Skeletal muscle cell (primary cell): Measurements from ENCODE around the gene C1orf50.
"Not testable (repeated sequence)": the region's sequence is repeated elsewhere in the genome, so short reads cannot be mapped to it uniquely, and the experiment has no call there.

ENCODE experiments used
- DNase-seq: peaks from one replicate; pipeline ENCODE4 v3.0.0-alpha.2; 2010; ENCODE audit warnings: low read depth
- H3K4me3 ChIP-seq: 2 replicates; pipeline ENCODE4 v1.5.1; 2011; ENCODE audit warnings: low read depth, mild to moderate bottlenecking, control low read depth, low read length, moderate library complexity

C1orf50 gene

GRCh38 chr1:42784946-42785693 is 18.1 kb downstream of the C1orf50 start, which contains the start of gene TMEM269:
TMEM269 (plus strand) TSS chr1:42784991; CDS start chr1:42789894, 4,903 bp downstream.
- DNase-seq: no peak
- peak within 1 kb of the TSS; percentile 46 for H3K4me3 ChIP-seq

GRCh38 chr1:42786097-42786496 is 19.0 kb downstream of the C1orf50 start:
- DNase-seq: no peak
- no peak overlapping the region for H3K4me3 ChIP-seq

GRCh38 chr1:42788021-42788420 is 21.0 kb downstream of the C1orf50 start:
- no peak overlapping the region for H3K4me3 ChIP-seq
- no peak for DNase-seq

DNA sequence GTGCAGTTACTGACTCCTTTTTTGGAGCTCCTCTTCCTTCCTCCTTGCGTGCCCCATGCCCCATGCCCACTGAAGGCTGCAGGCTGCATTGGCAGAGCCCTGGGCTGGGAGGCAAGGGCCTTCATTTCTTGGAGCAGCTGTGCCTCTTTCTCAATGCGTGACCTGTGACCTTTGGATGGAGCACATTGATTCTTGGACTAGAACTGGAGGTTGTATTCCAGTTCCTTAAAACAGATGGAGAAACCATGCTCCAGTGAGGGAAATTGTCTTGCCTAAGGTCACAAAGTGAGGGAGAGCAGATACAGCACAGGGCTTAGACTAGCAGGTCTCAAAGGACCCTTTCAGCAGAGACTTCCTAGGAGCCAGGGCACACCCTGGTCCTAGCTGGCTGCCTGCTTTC is 26.8 kb downstream of the C1orf50 start:
- H3K4me3 ChIP-seq: no peak overlapping the region
- no peak for DNase-seq

DNA sequence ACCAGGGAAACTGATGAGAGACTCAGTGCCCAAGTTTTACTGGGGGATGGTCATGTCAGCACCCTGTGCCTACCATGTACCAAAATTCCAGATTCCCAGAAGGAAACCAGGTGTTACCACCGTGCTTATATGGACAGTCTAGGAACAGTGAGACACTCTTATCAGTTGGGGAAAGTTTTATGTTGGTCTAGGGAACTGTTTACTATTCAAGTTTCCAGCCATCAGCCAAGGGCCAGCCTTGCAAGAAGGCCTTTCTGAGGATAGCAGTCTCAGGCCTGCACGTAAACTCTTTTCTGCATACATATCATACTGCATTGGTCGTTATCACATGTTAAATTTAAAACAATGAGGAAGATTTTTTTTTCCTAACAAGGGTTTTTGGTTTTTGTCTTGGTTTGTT is 30.4 kb downstream of the C1orf50 start:
- no peak for DNase-seq
- H3K4me3 ChIP-seq: no peak overlapping the region

- no peak for DNase-seq
- no peak overlapping the region for H3K4me3 ChIP-seq
Observed at GRCh38 chr1:42797979-42798378, 30.9 kb downstream of the C1orf50 start.

GRCh38 chr1:42801832-42802473 is 34.9 kb downstream of the C1orf50 start:
- no peak overlapping the region for H3K4me3 ChIP-seq
- no peak for DNase-seq

DNA sequence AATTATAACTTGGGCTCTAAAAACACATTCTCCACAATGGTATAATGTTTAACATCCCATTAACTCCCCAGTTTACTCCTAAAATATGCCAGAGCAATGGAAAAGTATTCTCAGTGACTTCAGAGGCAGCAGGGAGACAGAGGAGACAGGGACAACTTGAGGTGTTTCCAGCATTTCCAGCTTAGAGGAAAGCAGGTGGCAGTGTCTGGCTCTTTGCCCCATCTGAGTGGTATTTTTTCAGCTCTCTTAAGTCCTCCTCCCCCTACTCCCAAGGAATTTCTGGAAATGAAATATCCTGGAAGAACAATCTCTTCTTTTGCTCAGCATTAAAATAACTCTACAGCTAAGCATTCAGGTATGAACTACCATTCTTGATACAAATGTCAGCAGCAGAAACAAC is 39.1 kb downstream of the C1orf50 start:
- no peak for DNase-seq
- H3K4me3 ChIP-seq: no peak overlapping the region

DNA sequence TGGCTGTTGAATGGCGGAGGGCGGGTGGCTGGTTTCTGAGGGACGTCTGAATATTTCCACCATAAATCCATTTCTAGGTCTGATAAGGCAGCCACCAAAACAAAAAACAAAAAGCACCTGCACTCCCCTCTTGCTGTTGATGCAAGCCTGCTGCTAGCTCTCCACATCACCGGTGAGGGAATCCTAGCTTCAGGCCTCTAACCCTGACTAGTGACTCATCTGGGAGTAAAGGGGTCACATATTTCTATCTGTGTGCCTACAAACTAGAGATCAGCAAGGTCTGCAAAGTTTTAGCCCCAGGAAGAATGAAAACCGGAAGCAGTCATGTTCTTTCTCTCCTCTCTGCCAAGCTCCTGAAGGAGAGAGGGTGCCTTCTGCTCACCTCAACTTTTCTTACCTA is 39.5 kb downstream of the C1orf50 start:
- no peak for DNase-seq
- H3K4me3 ChIP-seq: no peak overlapping the region

GRCh38 chr1:42807056-42807668 is 40.1 kb downstream of the C1orf50 start:
- H3K4me3 ChIP-seq: no peak overlapping the region
- DNase-seq: no peak

DNA sequence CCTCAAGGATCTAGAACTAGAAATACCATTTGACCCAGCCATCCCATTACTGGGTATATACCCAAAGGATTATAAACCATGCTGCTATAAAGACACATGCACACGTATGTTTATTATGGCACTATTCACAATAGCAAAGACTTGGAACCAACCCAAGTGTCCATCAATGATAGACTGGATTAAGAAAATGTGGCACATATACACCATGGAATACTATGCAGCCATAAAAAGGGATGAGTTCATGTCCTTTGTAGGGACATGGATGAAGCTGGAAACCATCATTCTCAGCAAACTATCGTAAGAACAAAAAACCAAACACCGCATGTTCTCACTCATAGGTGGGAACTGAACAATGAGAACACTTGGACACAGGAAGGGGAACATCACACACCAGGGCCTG is 47.8 kb downstream of the C1orf50 start:
- not testable (repeated sequence) for H3K4me3 ChIP-seq, DNase-seq

- no peak for DNase-seq
- peak overlapping the region; percentile 72 for H3K4me3 ChIP-seq
Observed at GRCh38 chr1:42815941-42816584, 49.0 kb downstream of the C1orf50 start.

- H3K4me3 ChIP-seq: peak within 1 kb of the TSS; percentile 72
- peak; percentile 43 for DNase-seq
Observed at GRCh38 chr1:42816585-42817439, 49.8 kb downstream of the C1orf50 start, which contains the start of the genes ERMAP and SVBP. ERMAP (plus strand) TSS chr1:42817122; CDS start chr1:42830449, 13,327 bp downstream. SVBP (minus strand) TSS chr1:42817397; CDS start chr1:42816544, 853 bp downstream.

- H3K4me3 ChIP-seq: peak overlapping the region; percentile 72
- DNase-seq: no peak
Observed at GRCh38 chr1:42817440-42817767, 50.4 kb downstream of the C1orf50 start.

DNA sequence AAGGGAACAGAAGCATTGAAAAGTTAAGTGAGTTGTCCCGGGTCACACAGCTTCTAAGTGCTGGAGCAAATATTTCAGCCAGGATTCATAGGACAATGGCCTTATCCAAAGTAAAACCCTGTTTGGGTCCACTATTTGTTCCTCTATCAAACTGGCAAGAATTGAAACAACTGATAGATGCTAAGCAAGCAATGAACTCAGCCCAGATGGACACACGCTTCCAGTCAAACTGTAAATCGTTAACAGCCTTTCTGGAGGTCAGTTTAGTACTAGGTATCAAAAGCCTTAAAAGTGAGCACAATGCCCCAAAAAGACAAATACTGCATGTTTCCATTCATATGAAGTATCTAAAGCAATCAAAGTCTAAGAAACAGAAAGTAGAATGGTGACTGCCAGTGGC is 50.9 kb downstream of the C1orf50 start:
- DNase-seq: no peak
- H3K4me3 ChIP-seq: peak overlapping the region; percentile 72

DNA sequence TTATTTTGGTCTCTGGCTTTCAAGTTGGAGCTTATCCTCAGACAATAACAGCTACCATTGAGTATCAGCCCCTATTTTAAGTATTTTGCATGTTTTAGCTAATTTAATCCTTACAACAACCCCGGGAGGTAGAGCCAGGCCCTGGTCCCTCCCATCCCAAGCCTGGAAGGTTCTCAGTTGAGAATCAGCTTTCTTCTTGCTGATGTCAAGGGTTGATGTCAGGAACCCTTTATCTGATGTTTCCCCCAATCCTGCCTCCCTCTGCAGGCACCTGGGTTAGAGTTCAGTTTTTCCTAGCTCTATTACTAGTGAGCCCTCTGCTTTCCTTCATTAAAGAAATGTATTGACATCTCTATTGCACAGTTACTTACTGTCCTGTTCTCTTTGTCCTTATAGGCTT is 53.8 kb downstream of the C1orf50 start:
- DNase-seq: no peak

DNA sequence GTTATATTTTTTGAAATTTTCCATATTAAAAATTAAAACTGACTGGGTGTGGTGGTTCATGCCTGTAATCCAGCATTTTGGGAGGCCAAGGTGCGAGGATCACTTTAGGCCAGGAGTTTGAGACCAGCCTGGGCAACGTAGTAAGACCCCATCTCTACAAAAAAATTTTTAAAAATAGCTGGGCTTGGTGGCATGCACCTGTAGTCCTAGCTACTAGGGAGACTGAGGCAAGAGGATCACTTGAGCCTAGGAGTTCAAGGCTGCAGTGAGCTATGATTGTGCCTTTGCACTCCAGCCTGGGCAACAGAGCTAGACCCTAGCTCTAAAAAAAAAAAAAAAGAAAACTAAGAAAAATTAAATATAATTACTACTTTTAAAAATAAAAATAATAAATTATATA is 54.6 kb downstream of the C1orf50 start:
- no peak for DNase-seq
- H3K4me3 ChIP-seq: no peak overlapping the region

More for the DNA sequence above, 53.8 kb downstream of the C1orf50 start:
- H3K4me3 ChIP-seq: no peak overlapping the region

DNA sequence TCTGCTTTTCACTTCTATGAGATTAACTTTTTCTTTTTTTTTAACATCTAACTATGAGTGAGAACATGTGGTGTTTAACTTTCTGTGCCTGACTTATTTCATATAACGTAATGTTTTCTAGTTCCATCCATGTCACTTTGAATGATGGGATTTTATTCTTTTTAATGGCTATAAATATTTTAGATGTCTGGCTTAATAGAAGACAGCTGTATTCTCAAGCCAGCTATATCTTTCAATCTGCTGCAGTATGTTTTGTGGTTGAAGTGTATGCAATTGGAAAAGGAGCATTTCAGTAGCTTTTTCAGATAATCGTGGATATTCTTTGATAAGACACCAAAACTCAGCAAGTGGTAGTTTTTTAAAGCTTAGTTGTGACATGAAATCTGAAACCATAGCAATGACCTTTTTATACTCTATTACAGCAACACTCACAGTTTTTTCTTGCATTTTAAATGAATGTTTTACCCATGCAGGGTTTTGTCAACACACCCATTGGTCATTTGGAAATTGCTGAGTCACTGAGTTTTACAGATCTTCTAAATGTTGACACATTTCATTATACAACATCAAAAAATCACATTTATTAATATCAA is 55.8 kb downstream of the C1orf50 start:
- H3K4me3 ChIP-seq: no peak overlapping the region
- DNase-seq: no peak
